Hematopoietic multipotent progenitor cell treated with erythropoietin and hydrocortisone succinate and interleukin-3 and kit ligand, for 8 days (in vitro differentiated cells): ENCODE results near the gene UBN1.
"Not testable (repeated sequence)": the region's sequence is repeated elsewhere in the genome, so short reads cannot be mapped to it uniquely, and the experiment has no call there.

ENCODE experiments used
- DNase-seq: peaks from one replicate; pipeline ENCODE4 v3.0.0-alpha.2; 2015

UBN1 gene

GRCh38 chr16:4911970-4912386 is 64.7 kb downstream of the UBN1 start:
- DNase-seq, result no peak

- no peak for DNase-seq
Measured at GRCh38 chr16:4913130-4913773, 66.0 kb downstream of the UBN1 start.

- DNase-seq, result no peak
Measured at GRCh38 chr16:4913774-4914525, 66.7 kb downstream of the UBN1 start.

- DNase-seq, result no peak
Measured at GRCh38 chr16:4914528-4915225, 67.4 kb downstream of the UBN1 start.

GRCh38 chr16:4915226-4915761 is 68.0 kb downstream of the UBN1 start:
- DNase-seq, result no peak

- no peak for DNase-seq
Measured at GRCh38 chr16:4917117-4917516, 69.8 kb downstream of the UBN1 start.

GRCh38 chr16:4918781-4919251 is 71.5 kb downstream of the UBN1 start:
- no peak for DNase-seq

GRCh38 chr16:4920826-4921225 is 73.5 kb downstream of the UBN1 start:
- DNase-seq, result no peak

GRCh38 chr16:4922721-4923342 is 75.6 kb downstream of the UBN1 start:
- DNase-seq, result no peak

GRCh38 chr16:4923853-4924252 is 76.6 kb downstream of the UBN1 start:
- no peak for DNase-seq

- DNase-seq, result no peak
Measured at GRCh38 chr16:4924593-4925292, 77.5 kb downstream of the UBN1 start.

- no peak for DNase-seq
Measured at GRCh38 chr16:4925293-4925607, 78.0 kb downstream of the UBN1 start.

GRCh38 chr16:4925791-4926190 is 78.5 kb downstream of the UBN1 start:
- no peak for DNase-seq

GRCh38 chr16:4926928-4927327 is 79.6 kb downstream of the UBN1 start:
- no peak for DNase-seq

GRCh38 chr16:4927661-4928060 is 80.4 kb downstream of the UBN1 start:
- no peak for DNase-seq

GRCh38 chr16:4928227-4928626 is 80.9 kb downstream of the UBN1 start:
- DNase-seq, result peak; percentile 6

- not testable (repeated sequence) for DNase-seq
Measured at GRCh38 chr16:4929619-4930018, 82.3 kb downstream of the UBN1 start.

- DNase-seq, result no peak
Measured at GRCh38 chr16:4931381-4931780, 84.1 kb downstream of the UBN1 start.
